ENCODE results near the gene CLEC2A.

- TF ChIP-seq BACH2 (CRISPR knock-in tag; IDR thresholded peaks at IDR 0.05; ENCODE audit: borderline replicate concordance) = no peak
- TF ChIP-seq OSR1 (CRISPR knock-in tag; IDR thresholded peaks at IDR 0.05) = no peak
- TF ChIP-seq ZC3H10 (CRISPR knock-in tag; IDR thresholded peaks at IDR 0.05) = no peak
- no peak for TF ChIP-seq TOX (CRISPR knock-in tag; IDR thresholded peaks at IDR 0.05; ENCODE audit: borderline replicate concordance)
- TF ChIP-seq PATZ1 (CRISPR knock-in tag; IDR thresholded peaks at IDR 0.05; ENCODE audit: borderline replicate concordance) = no peak
- TF ChIP-seq ZFP3 (CRISPR knock-in tag; IDR thresholded peaks at IDR 0.05) = no peak
Measured at GRCh38 chr12:9880532-9881078, 51.6 kb downstream of the CLEC2A start.
